ENCODE results near the gene ARPIN. TPM values are rescaled to one million over a fixed set of nuclear protein-coding genes. Genes with fewer than 3 reads are reported as not detected.
"Not testable (repeated sequence)": the region's sequence is repeated elsewhere in the genome, so short reads cannot be mapped to it uniquely, and the experiment has no call there.

ARPIN gene
- 3.4 and 5.1 TPM in 2 replicates for total RNA-seq (2014; rRNA removed; shearing (Covaris generic))

DNA sequence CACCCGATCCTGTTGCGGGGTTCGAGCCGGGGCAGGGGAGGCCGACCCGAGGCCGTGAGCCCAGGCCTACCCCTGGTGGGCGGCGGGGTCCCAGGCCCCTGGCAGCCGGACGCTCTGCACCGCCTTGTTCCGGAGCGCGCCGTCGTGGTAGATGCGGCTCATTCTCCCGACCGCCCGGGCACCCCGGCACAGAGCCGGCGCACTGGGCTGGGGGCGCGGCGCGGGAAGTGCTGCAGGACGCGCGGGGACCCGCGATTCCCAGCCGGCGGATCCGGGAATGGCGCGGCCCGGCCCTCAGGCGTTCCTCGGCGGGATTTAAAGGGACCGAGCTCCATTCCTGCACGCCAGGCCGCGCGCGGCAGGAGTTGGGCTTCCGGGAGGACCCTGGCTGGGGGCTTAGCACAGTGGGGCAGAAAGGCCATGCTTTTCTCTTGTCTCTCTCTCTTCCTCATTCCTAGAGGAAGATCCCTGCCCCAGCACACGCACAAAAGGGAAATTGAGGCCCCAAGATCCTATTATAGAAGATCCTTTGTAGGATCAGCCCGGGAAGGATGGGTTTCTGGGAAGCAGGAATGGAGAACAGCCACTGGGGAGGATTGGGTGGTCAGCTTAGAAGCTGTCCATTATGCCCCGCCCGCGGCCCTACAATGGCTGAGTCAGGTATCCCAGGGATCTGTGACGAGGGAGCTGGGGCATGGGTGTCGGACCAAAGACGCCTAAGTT, at the start of gene ARPIN:
Gene ARPIN, minus strand, starts transcription at position 279 of the 723 bp plus-strand sequence. Its CDS starts 117 bp downstream, at position 162.
- DNase-seq (ENCODE audit: low spot score): no peak

DNA sequence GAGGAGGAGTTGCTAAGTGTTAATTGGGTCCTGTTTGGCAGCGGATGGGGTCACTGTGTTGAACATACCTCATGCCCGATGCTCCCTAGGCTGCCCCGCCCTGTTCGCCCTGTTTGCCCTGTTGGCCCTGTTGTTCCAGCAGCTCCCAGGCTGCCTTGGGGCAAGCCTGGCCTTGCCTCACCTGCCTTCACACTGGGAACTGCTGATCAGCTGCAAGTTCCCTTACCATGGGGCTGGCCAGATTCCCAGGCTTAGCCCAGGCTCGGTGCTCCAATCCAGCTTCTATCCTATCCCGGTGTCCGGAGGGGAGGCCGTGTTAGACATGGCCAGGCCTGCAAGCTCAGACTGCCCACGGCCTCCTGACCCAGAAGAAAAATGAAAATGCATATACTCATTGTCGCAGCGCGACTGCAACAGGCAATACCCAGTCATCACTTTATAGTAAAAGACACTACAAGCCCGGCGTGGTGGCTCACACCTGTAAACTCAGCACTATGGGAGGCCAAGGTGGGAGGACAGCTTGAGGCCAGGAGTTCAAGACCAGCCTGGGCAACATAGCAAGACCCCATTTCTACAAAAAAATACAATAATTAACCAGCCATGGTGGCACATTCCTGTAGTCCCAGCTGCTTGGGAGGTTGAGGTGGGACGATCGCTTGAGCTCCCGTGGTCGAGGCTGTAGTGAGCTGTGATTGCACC, 45.5 kb upstream of the ARPIN start:
- DNase-seq (ENCODE audit: low spot score): no peak

DNA sequence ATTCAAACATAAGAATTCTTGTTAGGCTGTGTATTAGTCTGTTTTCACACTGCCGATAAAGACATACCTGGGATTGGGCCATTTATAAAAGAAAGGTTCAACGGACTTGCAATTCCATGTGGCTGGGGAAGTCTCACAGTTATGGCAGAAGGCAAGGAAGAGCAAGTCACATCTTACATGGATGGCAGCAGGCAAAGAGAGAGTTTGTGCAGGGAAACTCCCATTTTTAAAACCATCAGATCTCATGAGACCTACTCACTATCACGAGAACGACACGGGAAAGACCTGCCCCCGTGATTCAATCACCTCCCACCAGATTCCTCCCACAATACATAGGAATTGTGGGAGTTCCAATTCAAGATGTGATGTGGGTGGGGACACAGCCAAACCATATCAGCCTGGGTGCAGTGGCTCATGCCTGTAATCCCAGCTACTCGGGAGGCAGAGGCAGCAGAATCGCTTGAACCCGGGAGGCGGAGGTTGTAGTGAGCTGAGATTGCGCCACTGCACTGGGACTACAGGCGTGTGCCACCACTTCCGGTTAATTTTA, 42.8 kb upstream of the ARPIN start:
- not testable (repeated sequence) for DNase-seq (ENCODE audit: low spot score)

DNA sequence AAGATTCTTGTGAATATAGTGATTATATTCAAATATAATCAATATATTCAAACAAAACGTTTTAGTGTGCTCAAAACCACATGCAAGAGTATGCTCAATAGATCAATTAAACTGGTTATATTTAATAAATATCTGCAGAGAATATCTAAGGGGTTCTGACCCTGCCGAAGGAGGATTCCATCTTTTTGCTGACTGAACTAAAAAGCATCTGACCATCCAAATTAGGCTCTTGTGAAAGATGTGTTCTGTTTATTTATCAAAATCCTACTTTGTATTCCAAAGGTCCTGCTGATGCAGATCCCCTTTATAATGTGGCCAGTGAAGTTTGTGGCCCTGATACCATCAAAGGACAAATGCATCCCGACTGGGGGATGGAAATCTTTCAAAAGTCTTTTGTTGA, 41.8 kb upstream of the ARPIN start:
- DNase-seq (ENCODE audit: low spot score): no peak

DNA sequence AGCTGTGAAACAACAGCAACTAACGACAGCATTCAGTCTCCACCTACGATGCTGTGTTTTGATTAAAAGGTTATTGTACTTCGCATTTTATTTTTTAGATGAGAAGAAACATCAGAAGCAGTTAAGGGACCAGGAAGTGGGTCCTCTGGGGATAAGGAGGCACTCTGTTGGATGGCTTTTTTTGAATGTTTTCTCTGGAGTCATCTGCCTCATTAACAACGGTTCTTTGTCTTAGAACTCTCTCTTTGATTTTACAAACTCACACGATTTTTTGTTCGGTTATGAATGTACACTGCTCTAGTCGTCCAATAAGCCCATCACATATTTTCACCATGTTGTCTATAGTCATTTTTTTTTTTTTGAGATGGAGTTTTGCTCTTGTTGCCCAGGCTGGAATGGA, 36.0 kb upstream of the ARPIN start:
- no peak for DNase-seq (ENCODE audit: low spot score)

DNA sequence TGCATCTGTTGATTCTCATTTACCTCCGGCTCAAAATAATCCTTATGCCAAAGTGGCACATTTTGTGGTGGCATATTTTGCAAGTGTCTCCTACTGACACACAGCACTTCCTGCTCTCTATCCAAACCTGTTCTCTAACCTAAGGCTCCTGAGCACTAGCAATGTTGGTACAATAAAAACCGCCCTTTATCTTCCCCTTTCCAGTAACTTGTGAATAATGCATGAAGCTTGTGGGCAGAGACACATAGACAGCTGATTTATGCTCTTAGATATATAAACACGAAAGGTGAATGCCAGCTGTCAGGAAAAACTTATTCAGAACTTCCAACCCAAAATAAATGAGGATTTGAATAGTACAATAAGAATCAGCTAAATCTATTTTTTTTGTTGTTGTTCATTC, 34.6 kb upstream of the ARPIN start:
- DNase-seq (ENCODE audit: low spot score): no peak

DNA sequence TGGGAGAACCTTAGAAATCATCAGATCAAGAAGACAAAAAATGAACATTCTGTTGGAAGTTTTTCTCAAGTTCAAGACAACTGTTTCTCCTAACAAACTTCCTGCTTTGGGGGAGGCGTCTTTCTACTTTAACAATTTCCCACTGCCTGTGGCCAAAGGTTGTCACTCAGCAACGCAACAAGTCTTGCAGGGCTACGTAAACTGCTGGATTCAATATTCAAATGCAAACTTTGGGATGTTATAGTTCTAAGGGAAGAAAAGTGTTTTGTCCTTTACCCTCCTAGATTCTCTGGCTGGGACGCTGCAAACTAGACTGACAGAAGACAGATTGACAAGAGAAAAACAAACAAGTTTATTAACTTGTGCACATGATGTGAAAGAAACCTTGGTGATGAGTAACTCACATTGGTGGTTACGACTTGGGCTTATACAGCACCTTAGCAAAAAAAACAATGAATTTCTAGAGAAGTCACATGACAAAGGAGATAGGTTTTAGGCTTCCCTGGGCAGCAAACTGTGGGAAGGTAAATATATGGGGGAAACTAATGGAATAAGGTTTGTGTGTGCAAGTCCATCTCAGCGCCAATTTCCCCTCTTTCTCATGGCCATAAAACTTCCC, 34.0 kb upstream of the ARPIN start:
- DNase-seq (ENCODE audit: low spot score): no peak

DNA sequence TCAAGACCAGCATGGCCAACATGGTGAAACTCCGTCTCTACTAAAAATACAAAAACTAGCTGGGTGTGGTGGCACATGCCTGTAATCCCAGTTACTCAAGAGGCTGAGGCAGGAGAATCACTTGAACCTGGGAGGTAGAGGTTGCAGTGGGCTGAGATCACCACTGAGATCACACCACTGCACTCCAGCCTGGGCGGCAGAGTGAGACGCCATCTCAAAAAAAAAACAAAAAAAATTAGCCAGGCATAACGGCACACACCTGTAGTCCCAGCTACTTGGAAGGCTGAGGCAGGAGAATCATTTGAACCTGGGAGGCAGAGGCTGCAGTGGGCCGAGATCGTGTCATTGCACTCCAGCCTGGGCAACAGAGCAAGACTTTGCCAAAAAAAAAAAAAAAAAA, 31.0 kb upstream of the ARPIN start:
- DNase-seq (ENCODE audit: low spot score): not testable (repeated sequence)

DNA sequence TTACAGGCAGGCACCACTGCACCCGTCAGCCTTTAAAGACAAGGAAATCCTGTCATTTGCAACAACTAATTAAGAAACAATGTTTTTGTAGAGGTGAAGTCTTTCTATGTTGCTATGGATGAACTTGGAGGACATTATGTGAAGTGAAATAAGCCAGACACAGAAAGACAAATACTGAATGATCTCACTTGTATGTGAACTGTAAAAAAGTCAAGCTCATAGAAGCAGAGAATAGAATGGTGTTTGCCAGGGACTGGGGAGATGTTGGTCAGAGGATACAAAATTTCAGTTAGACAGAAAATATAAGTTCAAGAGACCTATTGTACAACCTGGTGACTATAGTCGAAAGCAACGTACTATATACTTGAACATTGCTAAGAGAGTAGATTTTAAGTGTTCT, 27.2 kb upstream of the ARPIN start:
- DNase-seq (ENCODE audit: low spot score): no peak

DNA sequence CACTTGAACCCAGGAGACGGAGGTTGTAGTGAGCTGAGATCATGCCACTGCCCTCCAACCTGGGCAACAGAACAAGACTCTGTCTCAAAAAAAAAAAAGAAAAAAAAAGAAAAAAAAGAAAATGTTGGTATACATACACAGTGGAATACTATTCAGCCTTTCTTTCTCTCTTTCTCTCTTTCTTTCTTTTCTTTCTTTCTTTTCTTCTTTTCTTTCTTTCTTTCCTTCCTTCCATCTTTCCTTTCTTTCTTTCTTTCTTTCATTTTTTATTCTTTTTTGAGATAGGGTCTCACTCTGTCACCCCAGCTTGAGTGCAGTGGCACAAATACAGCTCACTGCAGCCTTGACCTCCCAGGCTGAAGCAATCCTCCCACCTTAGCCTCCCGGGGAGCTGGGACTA, 26.6 kb upstream of the ARPIN start:
- not testable (repeated sequence) for DNase-seq (ENCODE audit: low spot score)

DNA sequence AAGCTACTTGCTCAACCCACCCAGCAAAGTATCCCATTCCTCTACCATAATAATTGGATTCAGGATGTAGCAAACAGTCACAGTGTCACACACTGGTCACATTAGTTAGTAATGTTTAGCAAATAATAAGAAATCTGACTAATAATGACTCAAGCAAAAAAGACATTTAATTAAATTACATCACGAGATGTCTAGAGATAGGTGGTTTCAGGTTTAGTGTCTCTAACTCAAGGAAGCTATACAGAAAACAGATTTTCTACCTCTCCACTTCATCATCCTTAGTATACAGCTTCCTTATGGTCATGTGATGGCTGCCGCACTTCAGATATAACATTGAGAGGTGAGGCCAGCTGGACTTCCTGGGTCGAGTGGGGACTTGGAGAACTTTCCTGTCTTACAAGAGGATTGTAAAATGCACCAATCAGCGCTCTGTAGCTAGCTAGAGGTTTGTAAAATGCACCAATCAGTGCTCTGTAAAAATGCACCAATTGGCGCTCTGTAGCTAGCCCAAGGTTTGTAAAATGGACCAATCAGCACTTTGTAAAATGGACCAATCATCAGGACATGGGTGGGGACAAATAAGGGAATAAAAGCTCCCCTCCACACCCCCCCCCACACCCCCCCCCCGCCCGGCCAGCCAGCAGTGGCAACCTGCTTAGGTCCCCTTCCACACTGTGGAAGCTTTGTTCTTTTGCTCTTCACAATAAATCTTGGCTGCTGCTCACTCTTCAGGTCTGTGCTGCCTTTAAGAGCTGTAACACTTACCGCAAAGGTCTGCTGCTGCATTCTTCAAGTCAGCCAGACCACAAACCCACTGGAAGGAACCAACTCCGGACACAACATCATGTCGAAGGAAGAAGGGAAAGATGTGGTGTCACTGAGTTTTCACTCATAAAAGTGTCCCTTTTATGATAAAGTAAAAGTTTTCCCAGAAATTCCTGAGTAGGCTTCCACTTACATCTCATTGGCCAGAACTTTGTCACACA, 24.9 kb upstream of the ARPIN start:
- no peak for DNase-seq (ENCODE audit: low spot score)

DNA sequence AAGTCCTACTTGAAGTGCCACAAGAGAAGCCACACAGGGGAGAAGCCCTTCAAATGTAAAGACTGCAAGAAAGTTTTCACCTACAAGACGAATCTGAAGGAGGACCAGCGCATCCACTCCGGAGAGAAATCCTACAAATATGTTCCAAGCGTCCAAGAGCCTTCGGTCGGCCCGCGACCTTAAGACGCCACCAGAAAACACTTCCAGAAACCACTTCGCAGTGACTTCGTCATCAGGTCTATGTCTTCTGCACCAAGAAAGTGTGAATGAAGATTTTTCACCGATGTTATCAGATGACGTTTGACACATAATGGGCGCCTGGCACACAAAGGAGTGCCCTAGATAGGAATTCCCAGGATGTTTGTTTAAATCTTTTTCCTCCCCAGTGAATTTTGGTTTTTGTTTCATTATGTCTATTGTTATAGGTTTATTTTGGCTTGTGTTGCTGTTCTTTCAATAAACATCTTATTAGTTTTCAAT, 24.1 kb upstream of the ARPIN start:
- no peak for DNase-seq (ENCODE audit: low spot score)

DNA sequence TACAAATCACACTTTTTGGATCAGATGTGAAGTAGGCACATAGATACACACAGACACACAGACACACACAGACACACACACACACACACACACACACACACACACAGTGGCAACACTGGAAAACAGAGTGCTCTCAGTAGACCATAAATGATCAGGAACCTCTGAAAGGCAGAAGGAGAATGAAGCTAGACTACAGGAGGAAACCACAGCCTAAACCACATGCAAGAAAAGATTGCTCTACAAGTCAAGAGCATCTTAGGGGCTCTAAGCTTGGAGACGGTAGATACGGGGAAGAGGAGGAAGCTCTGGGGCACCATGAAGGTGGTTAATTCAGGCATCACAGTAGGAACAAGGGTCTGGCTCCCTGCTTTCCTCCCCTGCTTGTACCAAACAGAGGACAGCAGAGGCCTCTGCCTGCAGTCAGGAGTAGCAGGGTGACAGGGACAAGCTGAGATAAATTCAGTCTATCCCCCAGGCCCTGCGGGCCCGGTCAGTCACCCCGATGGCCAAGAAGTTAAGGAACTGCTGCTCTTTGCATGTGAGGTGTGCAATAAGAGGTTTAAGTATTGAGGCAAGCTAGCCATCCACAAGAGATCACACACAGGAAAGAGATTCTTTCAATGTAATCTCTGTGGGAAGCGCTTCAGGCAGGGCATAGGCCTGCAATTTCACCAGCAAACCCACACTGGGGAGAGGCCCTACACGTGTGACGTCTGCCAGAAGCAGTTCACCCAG, 23.5 kb upstream of the ARPIN start:
- no peak for DNase-seq (ENCODE audit: low spot score)

DNA sequence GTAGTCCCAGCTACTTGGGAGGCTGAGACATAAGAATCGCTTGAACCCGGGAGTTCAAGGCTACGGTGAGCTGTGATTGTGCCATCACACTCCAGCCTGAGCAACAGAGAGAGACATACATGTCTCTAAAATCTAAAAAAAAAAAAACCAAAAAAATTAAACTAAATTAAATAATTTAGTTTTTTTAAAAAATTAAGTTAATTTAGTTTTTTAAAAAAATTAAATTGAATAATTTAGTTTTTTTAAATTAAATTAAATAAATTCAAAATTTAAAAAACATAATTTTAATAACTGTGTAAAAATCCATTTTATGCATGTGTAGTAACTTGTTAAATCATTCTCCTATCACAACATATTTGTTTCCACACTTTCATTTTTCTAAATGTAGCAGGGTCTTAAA, 20.1 kb upstream of the ARPIN start:
- DNase-seq (ENCODE audit: low spot score): no peak

DNA sequence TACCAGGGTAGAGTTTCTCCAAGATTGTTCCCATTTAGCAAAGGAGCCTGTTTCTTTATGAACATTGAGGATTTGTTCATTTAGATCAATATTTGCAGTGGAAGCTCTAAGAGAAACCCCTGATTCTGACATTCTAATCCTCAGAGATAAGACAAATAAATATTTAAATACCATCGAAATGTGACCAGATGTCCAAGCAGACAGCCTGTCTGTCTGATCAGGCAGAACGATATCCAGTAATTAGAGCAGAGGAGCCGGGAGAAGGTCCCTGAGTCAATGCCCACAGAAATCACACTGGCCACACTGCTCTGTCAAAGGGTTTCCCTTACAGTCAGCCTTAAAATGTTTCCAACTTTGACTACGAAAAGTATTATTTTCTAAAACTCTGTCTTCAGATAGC, 15.7 kb upstream of the ARPIN start:
- no peak for DNase-seq (ENCODE audit: low spot score)

DNA sequence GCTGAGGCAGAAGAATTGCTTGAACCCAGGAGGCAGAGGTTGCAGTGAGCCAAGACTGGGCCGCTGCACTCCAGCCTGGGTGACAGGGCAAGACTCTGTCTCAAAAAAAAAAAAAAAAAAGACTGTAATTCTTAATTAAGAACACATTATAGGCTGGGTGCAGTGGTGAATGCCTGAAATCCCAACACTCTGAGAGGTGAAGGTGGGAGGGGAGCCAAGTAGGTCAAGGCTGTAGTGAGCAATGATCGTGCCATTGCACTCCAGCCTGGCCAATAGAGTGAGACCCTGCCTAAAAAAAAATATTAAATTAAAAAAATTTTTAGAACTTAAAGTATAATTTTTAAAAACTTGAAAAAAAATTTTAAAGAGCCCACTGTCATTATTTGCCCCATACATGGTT, 13.4 kb upstream of the ARPIN start:
- no peak for DNase-seq (ENCODE audit: low spot score)

DNA sequence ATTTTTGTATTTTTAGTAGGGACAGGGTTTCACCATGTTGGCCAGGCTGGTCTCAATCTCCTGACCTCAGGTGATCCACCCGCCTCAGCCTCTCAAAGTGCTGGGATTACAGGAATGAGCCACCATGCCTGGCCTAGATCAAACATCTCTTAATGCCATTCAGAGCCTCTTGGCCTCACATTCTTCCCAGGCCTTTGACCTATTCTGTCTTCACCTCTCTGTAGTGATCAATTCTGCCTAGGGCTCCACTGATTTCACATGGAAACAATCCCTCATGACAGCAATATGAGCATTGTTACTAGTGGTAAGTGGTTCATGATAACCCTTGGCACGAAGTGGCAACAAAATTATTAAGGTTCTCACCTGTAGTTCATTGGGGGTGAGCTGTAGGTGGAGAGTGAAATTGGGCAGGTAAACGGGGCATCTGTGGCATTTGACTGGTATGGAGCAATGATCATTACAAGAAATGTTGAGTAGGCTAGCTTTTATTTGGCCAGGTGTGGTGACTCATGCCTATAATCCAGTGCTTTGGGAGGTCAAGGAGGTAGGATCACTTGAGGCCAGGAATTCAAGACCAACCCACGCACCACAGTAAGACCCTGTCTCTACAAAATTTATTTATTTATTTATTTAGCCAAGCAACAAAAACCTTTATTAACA, 4.8 kb upstream of the ARPIN start:
- no peak for DNase-seq (ENCODE audit: low spot score)

DNA sequence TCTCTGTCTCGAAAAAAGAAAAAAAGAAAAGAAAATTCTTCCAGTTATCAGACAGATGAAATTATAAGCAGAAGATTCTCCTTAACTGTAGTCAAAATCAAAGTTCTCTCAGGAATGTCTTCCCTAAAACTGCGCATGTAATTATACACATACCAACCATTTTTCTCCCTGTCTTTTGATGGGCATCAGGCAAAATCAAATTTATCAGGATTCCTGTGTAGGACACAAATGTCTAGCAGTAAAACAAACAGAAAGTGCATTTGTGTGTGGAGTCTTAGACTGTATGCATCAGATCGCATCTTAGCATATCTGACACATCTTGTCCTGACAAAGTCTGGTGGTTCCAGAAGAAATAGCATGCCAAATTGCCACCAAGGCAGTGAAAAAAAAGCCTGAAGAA, 3.9 kb upstream of the ARPIN start:
- DNase-seq (ENCODE audit: low spot score): no peak

DNA sequence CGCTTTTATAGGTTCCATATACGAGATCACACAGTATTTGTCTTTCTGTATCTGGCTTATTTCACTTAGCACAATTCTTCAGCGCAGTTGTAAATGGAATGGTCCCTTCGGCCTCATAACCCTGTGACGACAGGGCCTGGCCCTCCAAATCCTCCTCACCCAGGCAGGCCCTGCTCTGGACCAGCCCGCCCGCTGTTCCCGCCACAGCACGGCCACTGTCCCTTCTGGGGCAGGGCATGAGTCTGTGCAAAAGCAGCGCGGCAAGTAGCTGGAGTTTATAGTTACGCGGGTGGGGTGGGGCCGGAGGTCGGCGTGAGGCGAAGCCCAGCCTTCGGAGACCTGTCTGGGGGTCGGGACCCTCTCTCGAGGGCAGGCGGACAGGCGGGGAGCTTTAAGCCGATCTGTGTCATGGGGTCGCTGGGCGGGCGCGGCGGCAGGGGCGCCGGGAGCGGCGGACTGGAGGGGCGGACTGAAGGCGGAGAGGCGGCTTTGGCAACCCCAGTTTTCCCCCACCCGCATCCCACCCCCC, 543 bp downstream of the ARPIN start:
- no peak for DNase-seq (ENCODE audit: low spot score)

Data from H4 (cell line).